Subcutaneous adipose tissue (tissue), 4 donors: ENCODE measurements around the gene PUS1. TPM values are rescaled to one million over a fixed set of nuclear protein-coding genes. Genes with fewer than 3 reads are reported as not detected.

Source experiments
- small RNA-seq: library from RNA; depleted of rRNA; stranded (forward); fragments of <200 nt; gene quantifications from one replicate; pipeline ENCODE3, GENCODE V24; 2016
- total RNA-seq, 4 donors: library from RNA; depleted of rRNA; stranded (reverse); fragments of >200 nt; gene quantifications; one replicate each; pipeline ENCODE4 v1.1.0, GENCODE V29; 2016
- TF ChIP-seq, protein P1 (sequence below): fragments of 450-650 bp; IDR thresholded peaks from one replicate; pipeline ENCODE4 v1.5.1; 2016; ENCODE audit warnings: low read depth, mild to moderate bottlenecking, control low read depth, antibody characterized with exemption, moderate library complexity

PUS1 gene
- total RNA-seq, 4 donors from 2014 or later: 8.2 to 23.4 (median 14.8) TPM

DNA sequence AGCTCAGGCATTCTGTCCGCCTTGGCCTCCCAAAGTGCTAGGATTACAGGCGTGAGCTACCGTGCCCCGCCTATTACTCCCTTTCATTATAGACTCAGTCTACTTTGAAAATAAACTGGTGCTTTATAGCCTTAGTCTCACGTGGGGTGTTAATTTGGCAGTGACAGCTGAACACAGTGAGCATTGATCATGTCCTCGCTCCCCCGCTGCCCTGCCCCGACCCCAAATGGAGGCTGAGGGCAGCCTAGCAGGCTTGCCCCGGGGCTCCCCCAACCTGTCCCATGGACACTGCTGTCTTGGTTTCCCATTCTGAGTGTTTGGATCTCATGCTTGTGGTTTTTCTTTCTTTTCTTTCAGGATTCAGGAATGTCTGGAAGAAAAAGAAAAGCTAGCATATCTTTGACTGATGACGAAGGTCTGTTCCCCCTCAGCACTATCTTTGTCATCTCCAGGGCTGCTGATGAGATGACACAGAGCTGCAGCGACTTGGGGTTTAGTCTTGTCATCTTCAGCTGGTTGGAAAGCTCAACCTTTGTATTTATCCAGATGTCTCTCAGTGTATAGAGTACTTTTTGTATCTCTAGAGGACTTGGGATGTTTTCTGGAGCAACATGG lies 62.8 kb downstream of the PUS1 start:
- TF ChIP-seq, protein P1, sequence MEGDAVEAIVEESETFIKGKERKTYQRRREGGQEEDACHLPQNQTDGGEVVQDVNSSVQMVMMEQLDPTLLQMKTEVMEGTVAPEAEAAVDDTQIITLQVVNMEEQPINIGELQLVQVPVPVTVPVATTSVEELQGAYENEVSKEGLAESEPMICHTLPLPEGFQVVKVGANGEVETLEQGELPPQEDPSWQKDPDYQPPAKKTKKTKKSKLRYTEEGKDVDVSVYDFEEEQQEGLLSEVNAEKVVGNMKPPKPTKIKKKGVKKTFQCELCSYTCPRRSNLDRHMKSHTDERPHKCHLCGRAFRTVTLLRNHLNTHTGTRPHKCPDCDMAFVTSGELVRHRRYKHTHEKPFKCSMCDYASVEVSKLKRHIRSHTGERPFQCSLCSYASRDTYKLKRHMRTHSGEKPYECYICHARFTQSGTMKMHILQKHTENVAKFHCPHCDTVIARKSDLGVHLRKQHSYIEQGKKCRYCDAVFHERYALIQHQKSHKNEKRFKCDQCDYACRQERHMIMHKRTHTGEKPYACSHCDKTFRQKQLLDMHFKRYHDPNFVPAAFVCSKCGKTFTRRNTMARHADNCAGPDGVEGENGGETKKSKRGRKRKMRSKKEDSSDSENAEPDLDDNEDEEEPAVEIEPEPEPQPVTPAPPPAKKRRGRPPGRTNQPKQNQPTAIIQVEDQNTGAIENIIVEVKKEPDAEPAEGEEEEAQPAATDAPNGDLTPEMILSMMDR: no peak

DNA sequence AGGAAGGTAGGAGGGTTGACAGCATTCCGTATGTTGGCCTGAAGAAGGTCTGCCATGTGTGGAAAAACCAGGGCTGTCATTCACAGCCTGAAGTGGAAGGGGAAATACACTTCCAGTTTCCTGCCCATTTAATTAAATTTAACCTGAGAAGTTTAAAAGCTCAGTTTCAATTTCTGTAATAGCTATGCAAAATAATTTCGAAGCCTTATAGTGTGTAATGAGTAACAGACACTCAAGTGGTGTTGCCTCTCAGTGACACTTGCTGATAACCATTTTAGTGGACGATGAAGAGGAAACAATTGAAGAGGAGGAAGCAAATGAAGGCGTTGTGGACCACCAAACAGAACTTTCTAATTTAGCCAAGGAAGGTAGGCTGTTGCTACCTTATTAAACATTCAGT lies 65.5 kb downstream of the PUS1 start:
- TF ChIP-seq, protein P1: no peak

Small RNA genes lying within 50 kb of the gene (small RNA-seq; reads per million reads assigned to genes)
- gene AC131009.3: not detected

Other genes with a start within 250 kb of the PUS1 start
- gene SFSWAP, start 218.2 kb upstream of the PUS1 start, total RNA-seq: 10 to 100 TPM; 31.6 to 50.5 (median 42.0) TPM
- 10 to 100 TPM in 3 of 4 donors, 1 to 10 TPM in 1; 4.6 to 15.4 (median 12.9) TPM for gene MMP17, start 100.9 kb upstream of the PUS1 start, total RNA-seq
- gene ULK1, start 34.7 kb upstream of the PUS1 start, total RNA-seq: 10 to 100 TPM; 10.9 to 35.8 (median 16.3) TPM
- gene EP400, start 20.7 kb downstream of the PUS1 start, total RNA-seq: 10 to 100 TPM; 20.5 to 33.7 (median 23.4) TPM
- 10 to 100 TPM in 2 of 4 donors, 1 to 10 TPM in 2; 6.8 to 18.6 (median 9.5) TPM for gene DDX51, start 215.0 kb downstream of the PUS1 start, total RNA-seq
- gene NOC4L, start 215.2 kb downstream of the PUS1 start, total RNA-seq: 10 to 100 TPM in 1 of 4 donors, 1 to 10 TPM in 3; 5.4 to 10.2 (median 7.5) TPM